HEK293 (cell line): ENCODE measurements around the gene ITSN1.

Source experiments
- CTCF ChIA-PET: fragments of 350-600 bp; formaldehyde crosslinking; extraction: SDS; loops from one replicate; lab custom pipeline; 2021; ENCODE audit warnings: antibody characterized with exemption; lab: Yijun Ruan, JAX
- POLR2A ChIA-PET: fragments of 300-600 bp; formaldehyde crosslinking; extraction: SDS; loops from one replicate; lab custom pipeline; 2020; ENCODE audit warnings: antibody characterized with exemption, inconsistent platforms; lab: Yijun Ruan, JAX
- H3K27ac ChIP-seq: fragments of 200-500 bp; sonication (Bioruptor generic); 2 replicates; pipeline ENCODE4 v1.5.1; 2014; ENCODE audit warnings: low read depth, low read length, control low read depth, inconsistent platforms; ENCODE audit errors: extremely low read depth
- H3K36me3 ChIP-seq, 2 experiments: fragments of 200-500 bp in 1 of 2; sonication (Bioruptor generic) in 1 of 2; 1 replicate in 1 of 2; 2 replicates in 1 of 2; pipeline ENCODE4 v1.5.1; 2014 to 2017; ENCODE audit warnings: inconsistent platforms in 2 of 2, low read length in 2 of 2; ENCODE audit not compliant: control insufficient read depth in 2 of 2, insufficient read depth in 1 of 2
- H3K4me1 ChIP-seq: fragments of 200-500 bp; sonication (Bioruptor generic); 2 replicates; pipeline ENCODE4 v1.5.1; 2014; ENCODE audit warnings: mild to moderate bottlenecking, low read length, inconsistent platforms; ENCODE audit not compliant: control insufficient read depth, insufficient read depth
- H3K4me3 ChIP-seq: 2 replicates; pipeline ENCODE4 v1.5.1; 2011; ENCODE audit warnings: low read depth, mild to moderate bottlenecking, control low read depth, low read length, moderate library complexity
- H3K9me3 ChIP-seq: fragments of 200-500 bp; sonication (Bioruptor generic); 2 replicates; pipeline ENCODE4 v1.5.1; 2014; ENCODE audit warnings: low read depth, low read length, inconsistent platforms; ENCODE audit not compliant: control insufficient read depth, insufficient read depth
- GLIS1 ChIP-seq: fragments of 450-650 bp; formaldehyde crosslinking; IDR thresholded peaks from 2 replicates; pipeline ENCODE4 v1.5.1; 2016; ENCODE audit warnings: missing biosample characterization, missing genetic modification characterization
- HOXA7 ChIP-seq: sonication (generic); formaldehyde crosslinking; IDR thresholded peaks from 2 replicates; pipeline ENCODE4 v1.8.1; 2022; ENCODE audit warnings: missing genetic modification reagents, borderline replicate concordance
- HOXD13 ChIP-seq: sonication (generic); formaldehyde crosslinking; IDR thresholded peaks from 2 replicates; pipeline ENCODE4 v1.8.0; 2022; ENCODE audit warnings: missing genetic modification reagents, borderline replicate concordance
- KLF8 ChIP-seq: fragments of 450-650 bp; formaldehyde crosslinking; IDR thresholded peaks from 2 replicates; pipeline ENCODE4 v1.5.1; 2016; ENCODE audit warnings: missing biosample characterization, missing genetic modification characterization
- REPIN1 ChIP-seq: fragments of 450-650 bp; formaldehyde crosslinking; IDR thresholded peaks from 2 replicates; pipeline ENCODE4 v1.5.1; 2017; ENCODE audit warnings: missing biosample characterization, missing genetic modification characterization, low read depth
- SETDB1 ChIP-seq: IDR thresholded peaks from one replicate; pipeline ENCODE4 v1.6.1; 2017; ENCODE audit warnings: mild to moderate bottlenecking, low read length, moderate library complexity, mixed read lengths; ENCODE audit not compliant: insufficient read length
- TRIM28 ChIP-seq: IDR thresholded peaks from 2 replicates; pipeline ENCODE4 v1.6.1; 2011; ENCODE audit warnings: low read length, control low read depth, borderline replicate concordance
- ZBTB1 ChIP-seq: fragments of 450-650 bp; formaldehyde crosslinking; IDR thresholded peaks from 2 replicates; pipeline ENCODE4 v1.5.1; 2016; ENCODE audit warnings: missing biosample characterization, missing genetic modification characterization
- ZNF112 ChIP-seq: fragments of 450-650 bp; formaldehyde crosslinking; IDR thresholded peaks from 2 replicates; pipeline ENCODE4 v1.5.0; 2017; ENCODE audit warnings: missing biosample characterization, missing genetic modification characterization
- ZNF121 ChIP-seq: fragments of 450-650 bp; formaldehyde crosslinking; IDR thresholded peaks from 2 replicates; pipeline ENCODE4 v1.5.1; 2016; ENCODE audit warnings: missing biosample characterization, missing genetic modification characterization
- ZNF133 ChIP-seq: fragments of 450-650 bp; formaldehyde crosslinking; IDR thresholded peaks from 2 replicates; pipeline ENCODE4 v1.5.1; 2016; ENCODE audit warnings: missing biosample characterization, missing genetic modification characterization
- ZNF140 ChIP-seq: fragments of 450-650 bp; formaldehyde crosslinking; IDR thresholded peaks from 2 replicates; pipeline ENCODE4 v1.5.1; 2016; ENCODE audit warnings: missing biosample characterization, missing genetic modification characterization
- ZNF311 ChIP-seq: fragments of 450-650 bp; formaldehyde crosslinking; IDR thresholded peaks from 2 replicates; pipeline ENCODE4 v1.5.1; 2017; ENCODE audit warnings: missing biosample characterization, missing genetic modification characterization, borderline replicate concordance
- ZNF335 ChIP-seq: fragments of 450-650 bp; formaldehyde crosslinking; conservative IDR thresholded peaks from 2 replicates; pipeline ENCODE4 v1.5.1; 2016; ENCODE audit warnings: missing biosample characterization, missing genetic modification characterization
- ZNF473 ChIP-seq: fragments of 450-650 bp; formaldehyde crosslinking; IDR thresholded peaks from 2 replicates; pipeline ENCODE4 v1.5.1; 2017; ENCODE audit warnings: missing biosample characterization, missing genetic modification characterization
- ZNF510 ChIP-seq: fragments of 450-650 bp; formaldehyde crosslinking; IDR thresholded peaks from 2 replicates; pipeline ENCODE4 v1.5.1; 2018; ENCODE audit warnings: mild to moderate bottlenecking, missing genetic modification characterization, missing biosample characterization; ENCODE audit not compliant: insufficient replicate concordance
- ZNF514 ChIP-seq: fragments of 450-650 bp; formaldehyde crosslinking; IDR thresholded peaks from 2 replicates; pipeline ENCODE4 v1.5.1; 2016; ENCODE audit warnings: missing biosample characterization, missing genetic modification characterization
- ZNF549 ChIP-seq: fragments of 450-650 bp; IDR thresholded peaks from 2 replicates; pipeline ENCODE4 v1.5.1; 2018; ENCODE audit warnings: missing biosample characterization, missing genetic modification characterization, mild to moderate bottlenecking, inconsistent platforms, moderate library complexity
- ZNF558 ChIP-seq: fragments of 450-650 bp; formaldehyde crosslinking; IDR thresholded peaks from 2 replicates; pipeline ENCODE4 v1.5.1; 2016; ENCODE audit warnings: missing biosample characterization, missing genetic modification characterization
- ZNF610 ChIP-seq: fragments of 450-650 bp; formaldehyde crosslinking; IDR thresholded peaks from 2 replicates; pipeline ENCODE4 v1.5.1; 2016; ENCODE audit warnings: missing biosample characterization, missing genetic modification characterization, borderline replicate concordance
- ZNF626 ChIP-seq: fragments of 450-650 bp; sonication (Bioruptor Pico); formaldehyde crosslinking; IDR thresholded peaks from 2 replicates; pipeline ENCODE4 v1.5.1; 2018; ENCODE audit warnings: missing biosample characterization, missing genetic modification characterization, inconsistent platforms
- ZNF658 ChIP-seq: fragments of 450-650 bp; formaldehyde crosslinking; IDR thresholded peaks from 2 replicates; pipeline ENCODE4; 2016; ENCODE audit warnings: missing biosample characterization, missing genetic modification characterization
- ZNF837 ChIP-seq: fragments of 450-650 bp; formaldehyde crosslinking; IDR thresholded peaks from 2 replicates; pipeline ENCODE4 v1.5.1; 2016; ENCODE audit warnings: missing biosample characterization, missing genetic modification characterization
- TF ChIP-seq, protein P1 (sequence below): fragments of 450-650 bp; formaldehyde crosslinking; IDR thresholded peaks from 2 replicates; pipeline ENCODE4 v1.5.1; 2017; ENCODE audit warnings: missing biosample characterization, missing genetic modification characterization
- TF ChIP-seq, protein P2 (sequence below): fragments of 450-650 bp; formaldehyde crosslinking; IDR thresholded peaks from 2 replicates; pipeline ENCODE4 v1.5.1; 2016; ENCODE audit warnings: missing biosample characterization, missing genetic modification characterization, low read depth
- TF ChIP-seq, protein P3 (sequence below): fragments of 450-650 bp; formaldehyde crosslinking; IDR thresholded peaks from 2 replicates; pipeline ENCODE4 v1.5.1; 2016; ENCODE audit warnings: missing biosample characterization, missing genetic modification characterization, borderline replicate concordance

Gene ITSN1

DNA sequence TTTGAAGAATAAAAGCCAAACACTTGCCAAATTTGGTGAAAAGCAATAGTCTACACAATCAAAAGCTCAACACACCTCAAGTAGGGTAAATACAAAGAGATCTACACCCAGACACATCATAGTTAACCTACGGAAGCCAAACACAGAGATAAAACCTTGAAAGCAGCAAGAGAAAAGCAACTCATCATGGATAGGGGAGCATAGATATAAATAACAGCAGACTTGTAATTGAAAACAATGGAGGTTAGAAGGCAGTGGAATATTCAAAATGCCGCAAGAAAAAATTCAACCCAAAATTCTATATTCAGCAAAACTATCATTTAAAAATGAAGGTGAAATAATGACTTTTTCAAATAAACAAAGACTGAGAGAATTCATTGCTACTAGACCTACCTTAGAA is 105.1 kb downstream of the ITSN1 start:
- H3K36me3 ChIP-seq, result peaks cover 0 to 4% of the 10 kb centered on the region in 2 experiments
- H3K27ac ChIP-seq, result no peak overlapping the region
- ChIA-PET POLR2A (no interaction called here), CTCF (no interaction called here)
- TF ChIP-seq ZNF658 (no peak), ZNF510 (peak; percentile 6), ZNF140 (tag by site-specific recombination) (peak; percentile 27; the same call in 1 of the 2 replicates), KLF8 (tag by site-specific recombination) (0 out of 2 replicates have a peak, but pooled peaks have one; percentile 27), HOXD13 (CRISPR knock-in tag) (no peak), SETDB1 (peak; percentile 98), ZNF311 (peak; percentile 43; the same call in 1 of the 2 replicates), ZNF610 (tag by site-specific recombination) (peak; percentile 54; the same call in 1 of the 2 replicates), ZNF514 (tag by site-specific recombination) (no peak), TRIM28 (peak; percentile 86; the same call in 1 of the 2 replicates), ZNF335 (tag by site-specific recombination) (no peak), ZNF133 (tag by site-specific recombination) (no peak), ZNF626 (tag by site-specific recombination) (0 out of 2 replicates have a peak, but pooled peaks have one; percentile 70), ZNF558 (tag by site-specific recombination) (0 out of 2 replicates have a peak, but pooled peaks have one; percentile 22), ZNF549 (tag by site-specific recombination) (peak; percentile 82)
- TF ChIP-seq, protein P1, sequence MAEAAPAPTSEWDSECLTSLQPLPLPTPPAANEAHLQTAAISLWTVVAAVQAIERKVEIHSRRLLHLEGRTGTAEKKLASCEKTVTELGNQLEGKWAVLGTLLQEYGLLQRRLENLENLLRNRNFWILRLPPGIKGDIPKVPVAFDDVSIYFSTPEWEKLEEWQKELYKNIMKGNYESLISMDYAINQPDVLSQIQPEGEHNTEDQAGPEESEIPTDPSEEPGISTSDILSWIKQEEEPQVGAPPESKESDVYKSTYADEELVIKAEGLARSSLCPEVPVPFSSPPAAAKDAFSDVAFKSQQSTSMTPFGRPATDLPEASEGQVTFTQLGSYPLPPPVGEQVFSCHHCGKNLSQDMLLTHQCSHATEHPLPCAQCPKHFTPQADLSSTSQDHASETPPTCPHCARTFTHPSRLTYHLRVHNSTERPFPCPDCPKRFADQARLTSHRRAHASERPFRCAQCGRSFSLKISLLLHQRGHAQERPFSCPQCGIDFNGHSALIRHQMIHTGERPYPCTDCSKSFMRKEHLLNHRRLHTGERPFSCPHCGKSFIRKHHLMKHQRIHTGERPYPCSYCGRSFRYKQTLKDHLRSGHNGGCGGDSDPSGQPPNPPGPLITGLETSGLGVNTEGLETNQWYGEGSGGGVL, result no peak
- no peaks in the 10 kb centered on the region for H3K9me3 ChIP-seq
- no peaks in the 10 kb centered on the region for H3K4me1 ChIP-seq
- no peak overlapping the region for H3K4me3 ChIP-seq

DNA sequence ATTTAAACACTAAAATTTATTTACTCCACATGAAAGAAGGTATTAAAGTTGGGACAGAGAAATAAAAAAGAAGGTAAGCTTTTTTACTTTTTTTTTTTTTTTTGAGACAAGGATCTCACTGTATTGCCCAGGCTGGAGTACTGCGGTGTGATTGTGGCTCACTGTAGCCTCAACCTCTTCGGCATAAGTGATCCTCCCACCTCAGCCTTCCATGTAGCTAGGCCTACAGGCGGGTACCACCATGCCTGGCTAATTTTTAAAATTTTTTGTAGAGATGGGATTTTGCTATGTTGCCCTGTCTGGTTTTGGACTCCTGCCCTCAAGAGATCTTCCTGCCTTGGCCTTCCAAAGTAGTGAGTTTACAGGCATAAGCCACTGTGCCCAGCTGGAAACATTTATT is 106.6 kb downstream of the ITSN1 start:
- H3K27ac ChIP-seq, result no peak overlapping the region
- H3K4me1 ChIP-seq, result no peaks in the 10 kb centered on the region
- no peaks in the 10 kb centered on the region for H3K9me3 ChIP-seq
- CTCF ChIA-PET, result interaction anchor here (0.7 to 1.2 kb wide), 3 partner anchors 12 to 41 kb away, joined by 4 to 6 read pairs (median 5); no protein-coding TSS in a partner anchor
- H3K4me3 ChIP-seq, result no peak overlapping the region
- H3K36me3 ChIP-seq, result peaks cover 0 to 4% of the 10 kb centered on the region in 2 experiments
- TF ChIP-seq ZNF112 (no peak), SETDB1 (no peak), ZNF121 (tag by site-specific recombination) (peak; percentile 81), GLIS1 (tag by site-specific recombination) (no peak)
- TF ChIP-seq, all 188 proteins: peak for 1
- POLR2A ChIA-PET, result interaction anchor here (0.6 kb wide), 1 partner anchor 254 kb away, joined by 6 read pairs; no protein-coding TSS in a partner anchor

DNA sequence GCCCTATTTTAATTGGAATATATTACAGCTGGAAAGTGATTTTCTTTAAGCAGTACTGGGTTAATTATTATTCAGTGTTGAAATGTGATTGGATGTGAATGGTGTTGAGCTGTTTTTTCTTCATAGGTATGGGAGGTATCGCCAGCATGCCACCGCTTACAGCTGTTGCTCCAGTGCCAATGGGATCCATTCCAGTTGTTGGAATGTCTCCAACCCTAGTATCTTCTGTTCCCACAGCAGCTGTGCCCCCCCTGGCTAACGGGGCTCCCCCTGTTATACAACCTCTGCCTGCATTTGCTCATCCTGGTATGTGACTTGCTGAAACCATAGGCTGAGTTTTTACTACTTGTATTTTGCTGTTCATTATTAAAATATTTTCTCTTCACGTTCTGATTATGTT is 107.7 kb downstream of the ITSN1 start:
- CTCF ChIA-PET, result interaction anchor here (0.7 kb wide), 1 partner anchor 57 kb away, joined by 5 read pairs; no protein-coding TSS in a partner anchor
- Histone ChIP-seq H3K27ac (no peak overlapping the region), H3K9me3 (no peaks in the 10 kb centered on the region), H3K4me1 (no peaks in the 10 kb centered on the region), H3K4me3 (no peak overlapping the region), H3K36me3 (peaks cover 0 to 4% of the 10 kb centered on the region in 2 experiments)
- POLR2A ChIA-PET, result no interaction called here
- TF ChIP-seq REPIN1 (tag by site-specific recombination), result no peak
- no peak for TF ChIP-seq ZNF837 (tag by site-specific recombination)
- no peak for TF ChIP-seq ZBTB1
- TF ChIP-seq, protein P2, sequence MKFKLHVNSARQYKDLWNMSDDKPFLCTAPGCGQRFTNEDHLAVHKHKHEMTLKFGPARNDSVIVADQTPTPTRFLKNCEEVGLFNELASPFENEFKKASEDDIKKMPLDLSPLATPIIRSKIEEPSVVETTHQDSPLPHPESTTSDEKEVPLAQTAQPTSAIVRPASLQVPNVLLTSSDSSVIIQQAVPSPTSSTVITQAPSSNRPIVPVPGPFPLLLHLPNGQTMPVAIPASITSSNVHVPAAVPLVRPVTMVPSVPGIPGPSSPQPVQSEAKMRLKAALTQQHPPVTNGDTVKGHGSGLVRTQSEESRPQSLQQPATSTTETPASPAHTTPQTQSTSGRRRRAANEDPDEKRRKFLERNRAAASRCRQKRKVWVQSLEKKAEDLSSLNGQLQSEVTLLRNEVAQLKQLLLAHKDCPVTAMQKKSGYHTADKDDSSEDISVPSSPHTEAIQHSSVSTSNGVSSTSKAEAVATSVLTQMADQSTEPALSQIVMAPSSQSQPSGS (tag by site-specific recombination), result no peak
- TF ChIP-seq HOXA7 (CRISPR knock-in tag), result no peak
- TF ChIP-seq, protein P3, sequence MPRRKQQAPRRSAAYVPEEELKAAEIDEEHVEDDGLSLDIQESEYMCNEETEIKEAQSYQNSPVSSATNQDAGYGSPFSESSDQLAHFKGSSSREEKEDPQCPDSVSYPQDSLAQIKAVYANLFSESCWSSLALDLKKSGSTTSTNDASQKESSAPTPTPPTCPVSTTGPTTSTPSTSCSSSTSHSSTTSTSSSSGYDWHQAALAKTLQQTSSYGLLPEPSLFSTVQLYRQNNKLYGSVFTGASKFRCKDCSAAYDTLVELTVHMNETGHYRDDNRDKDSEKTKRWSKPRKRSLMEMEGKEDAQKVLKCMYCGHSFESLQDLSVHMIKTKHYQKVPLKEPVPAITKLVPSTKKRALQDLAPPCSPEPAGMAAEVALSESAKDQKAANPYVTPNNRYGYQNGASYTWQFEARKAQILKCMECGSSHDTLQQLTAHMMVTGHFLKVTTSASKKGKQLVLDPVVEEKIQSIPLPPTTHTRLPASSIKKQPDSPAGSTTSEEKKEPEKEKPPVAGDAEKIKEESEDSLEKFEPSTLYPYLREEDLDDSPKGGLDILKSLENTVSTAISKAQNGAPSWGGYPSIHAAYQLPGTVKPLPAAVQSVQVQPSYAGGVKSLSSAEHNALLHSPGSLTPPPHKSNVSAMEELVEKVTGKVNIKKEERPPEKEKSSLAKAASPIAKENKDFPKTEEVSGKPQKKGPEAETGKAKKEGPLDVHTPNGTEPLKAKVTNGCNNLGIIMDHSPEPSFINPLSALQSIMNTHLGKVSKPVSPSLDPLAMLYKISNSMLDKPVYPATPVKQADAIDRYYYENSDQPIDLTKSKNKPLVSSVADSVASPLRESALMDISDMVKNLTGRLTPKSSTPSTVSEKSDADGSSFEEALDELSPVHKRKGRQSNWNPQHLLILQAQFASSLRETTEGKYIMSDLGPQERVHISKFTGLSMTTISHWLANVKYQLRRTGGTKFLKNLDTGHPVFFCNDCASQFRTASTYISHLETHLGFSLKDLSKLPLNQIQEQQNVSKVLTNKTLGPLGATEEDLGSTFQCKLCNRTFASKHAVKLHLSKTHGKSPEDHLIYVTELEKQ (tag by site-specific recombination), result no peak
- no peak for TF ChIP-seq ZNF473 (tag by site-specific recombination)
